GM12874 (cell line): ENCODE results near the gene CYTH3.

ENCODE experiments used
- CTCF ChIP-seq: IDR thresholded peaks from 2 replicates; pipeline ENCODE4 v1.5.1; 2011; ENCODE audit warnings: low read depth, mild to moderate bottlenecking, control low read depth, low read length, moderate library complexity; ENCODE audit not compliant: insufficient read depth

Gene CYTH3

DNA sequence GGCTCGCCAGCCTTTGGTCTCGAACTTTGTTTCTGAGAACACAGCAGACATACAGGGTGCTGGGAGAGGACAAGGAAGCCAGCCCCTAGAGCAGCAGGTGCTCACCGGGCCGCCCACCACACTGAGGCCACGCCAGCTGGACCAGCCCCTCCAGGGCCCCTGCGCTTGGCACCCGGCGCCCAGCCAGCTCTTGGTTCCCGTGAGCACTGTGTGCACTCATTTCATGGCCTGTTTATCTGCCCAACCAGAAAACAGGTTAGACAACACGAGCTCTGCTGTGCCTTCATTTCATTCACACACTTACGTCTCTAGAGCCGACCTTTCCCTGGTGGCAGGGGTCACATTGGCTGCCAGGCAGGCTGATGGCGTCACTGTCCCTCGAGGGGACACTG lies 104.0 kb downstream of the CYTH3 start:
- no peak for TF ChIP-seq CTCF

DNA sequence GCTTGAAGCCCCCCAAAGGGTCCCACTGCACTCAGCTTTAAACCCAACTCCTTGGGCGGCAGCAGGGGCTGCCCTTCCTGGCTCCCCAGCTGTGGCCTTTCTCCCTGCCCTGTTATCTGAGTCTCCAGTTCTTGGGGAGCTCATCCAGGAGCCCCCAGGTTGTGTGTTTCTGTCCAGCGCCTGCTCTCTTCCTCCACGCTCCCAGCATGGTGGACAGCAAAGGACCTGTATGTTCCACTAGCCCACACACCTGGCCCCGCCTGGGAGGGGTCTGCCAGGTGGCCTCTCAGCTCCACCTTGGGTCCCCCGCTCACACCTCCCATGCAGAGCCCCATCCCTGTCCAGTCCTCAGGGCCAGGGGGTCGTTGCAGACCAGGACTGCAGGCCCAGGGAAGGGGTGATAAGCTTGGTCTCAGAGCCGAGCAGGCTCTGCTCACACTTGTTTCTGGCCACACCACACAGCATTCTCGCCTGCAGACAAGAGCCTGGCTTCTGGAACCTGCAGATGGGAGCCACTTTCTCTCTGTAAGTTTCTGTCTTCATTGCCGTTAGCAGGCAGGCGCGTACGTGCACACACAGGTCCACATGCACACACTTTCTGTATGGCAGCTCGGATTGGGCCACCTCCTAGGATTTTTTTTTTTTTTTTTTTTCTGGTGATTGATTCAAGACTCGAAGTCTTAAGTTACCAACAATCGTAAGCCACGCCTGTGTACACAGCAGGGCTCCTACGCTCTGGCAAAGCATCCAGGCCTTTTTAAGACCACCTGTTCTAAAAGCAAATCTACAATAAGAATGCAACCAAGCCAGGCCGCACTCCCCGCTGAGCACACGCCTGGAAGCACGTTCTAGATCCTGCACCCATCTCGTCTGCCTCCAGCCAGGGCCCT lies 104.6 kb downstream of the CYTH3 start:
- no peak for TF ChIP-seq CTCF

GRCh38 chr7:6167004-6167551 lies 105.3 kb downstream of the CYTH3 start:
- no peak for TF ChIP-seq CTCF

GRCh38 chr7:6166443-6166891 lies 106.0 kb downstream of the CYTH3 start:
- no peak for TF ChIP-seq CTCF

- no peak for TF ChIP-seq CTCF
Measured at GRCh38 chr7:6165521-6166320, 106.7 kb downstream of the CYTH3 start.

GRCh38 chr7:6165075-6165474 lies 107.3 kb downstream of the CYTH3 start:
- no peak for TF ChIP-seq CTCF

- no peak for TF ChIP-seq CTCF
Measured at GRCh38 chr7:6164491-6164890, 107.9 kb downstream of the CYTH3 start.
